SH-SY5Y (cell line): ENCODE data around the gene B4GALT5.

Source experiments
- GATA2 ChIP-seq: IDR thresholded peaks from 2 replicates; pipeline ENCODE4 v1.6.1; 2011; ENCODE audit warnings: mild to moderate bottlenecking, low read depth, low read length
- GATA3 ChIP-seq: IDR thresholded peaks from 2 replicates; pipeline ENCODE4 v1.6.1; 2011; ENCODE audit warnings: low read depth, mild to moderate bottlenecking, low read length, moderate library complexity

DNA sequence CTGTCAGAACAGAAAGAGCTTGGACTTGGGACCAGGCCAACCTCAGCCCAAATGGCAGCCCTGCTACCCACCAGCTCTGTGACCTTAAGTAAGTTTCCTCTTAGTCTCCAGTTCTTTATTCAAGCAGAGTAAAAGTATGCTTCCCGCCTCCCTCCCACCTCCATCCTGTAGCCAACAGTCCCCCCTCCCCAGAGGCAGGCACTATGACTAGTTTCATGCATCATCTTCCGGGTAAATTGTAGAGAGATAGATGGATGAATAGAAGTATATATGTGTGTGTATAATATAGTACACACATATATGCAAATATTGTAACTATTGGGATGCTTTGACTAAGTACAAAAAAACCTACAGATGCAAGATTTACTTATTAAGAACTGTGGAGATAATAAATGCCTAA is 39.5 kb upstream of the B4GALT5 start:
- TF ChIP-seq GATA2 (no peak), GATA3 (no peak)
